Ovary (tissue), 9 donors: ENCODE measurements around the gene GRHL3. TPM values are rescaled to one million over a fixed set of nuclear protein-coding genes. Genes with fewer than 3 reads are reported as not detected.
A peak's percentile ranks its signal among the peaks of the same experiment; 100 is the strongest.
"Not testable (repeated sequence)": the region's sequence is repeated elsewhere in the genome, so short reads cannot be mapped to it uniquely, and the experiment has no call there.

Source experiments
- DNase-seq, 5 donors: peaks; one replicate each; pipeline ENCODE4 v3.0.0-alpha.2; 2019 to 2020
- H3K27ac ChIP-seq, 2 donors: fragments of 200-600 bp; one replicate each; pipeline versions ENCODE4 v1.5.1 to v1.8.0; 2019 to 2022
- H3K27me3 ChIP-seq: fragments of 200-600 bp; one replicate; pipeline ENCODE4 v1.8.0; 2022
- H3K36me3 ChIP-seq: fragments of 200-600 bp; sonication (generic); one replicate; pipeline ENCODE4 v1.5.1; 2019
- H3K4me1 ChIP-seq: one replicate; pipeline ENCODE4 v1.8.1; 2013; ENCODE audit warnings: mild to moderate bottlenecking, moderate library complexity; ENCODE audit not compliant: insufficient read depth
- H3K4me3 ChIP-seq: fragments of 200-600 bp; sonication (generic); one replicate; pipeline ENCODE4 v1.5.1; 2017
- H3K9me3 ChIP-seq, 2 donors: fragments of 200-600 bp in 1 of 2; sonication (generic) in 1 of 2; one replicate each; pipeline versions ENCODE4 v1.5.1 to v1.8.1; 2013 to 2019; ENCODE audit warnings: mild to moderate bottlenecking in 1 of 2, moderate library complexity in 1 of 2
- EP300 ChIP-seq: sonication (generic); formaldehyde crosslinking; IDR thresholded peaks from one replicate; pipeline ENCODE4 v1.6.1; 2017; ENCODE audit warnings: antibody characterized with exemption
- POLR2A ChIP-seq: fragments of 450-650 bp; IDR thresholded peaks from one replicate; pipeline ENCODE4 v1.6.1; 2017; ENCODE audit warnings: antibody characterized with exemption, mild to moderate bottlenecking, moderate library complexity
- WGBS, 3 donors: extraction: QIAGEN DNeasy Blood & Tissue Kit in 1 of 3; methylation state at CpG; one replicate each; pipeline versions ENCODE4 v1.1.5 to v1.1.7; 2013 to 2017; 5-methylcytosine and 5-hydroxymethylcytosine counted together
- intact Hi-C, 4 donors: fragments of 100-400 bp; cut with DNase I; formaldehyde crosslinking; loops; one replicate each; pipeline versions ENCODE4 v1.11.0 to v1.15.1; 2022 to 2023
- polyA plus RNA-seq, 2 donors: library from polyadenylated mRNA; stranded (reverse); fragments of 200-250 nt in 1 of 2; fragments of 350-450 nt in 1 of 2; fragmentation: Illumina TruSeq in 1 of 2; extraction: RNeasy Lipid Tissue Mini Kit (QIAGEN cat#74804) in 1 of 2; gene quantifications; one replicate each; pipeline ENCODE4 v1.2.3, GENCODE V29; 2013 to 2014
- total RNA-seq, 7 donors: library from RNA; depleted of rRNA in 2 of 7; stranded (reverse); fragments of >200 nt in 2 of 7; fragmentation: NEBNext Ultra II Directional in 3 of 7; extraction: Animal tissue kit (Norgen Biotek cat#: 25700) in 3 of 7; gene quantifications; one replicate each; pipeline versions ENCODE4 v1.1.0 to v1.2.4, GENCODE V29; 2016 to 2023
- TF ChIP-seq, protein P1 (sequence below), 3 donors: fragments of 450-650 bp in 2 of 3; fragments of 200-600 bp in 1 of 3; IDR thresholded peaks; one replicate each; pipeline versions ENCODE4 v1.5.1 to v1.8.0; 2016 to 2022; ENCODE audit warnings: antibody characterized with exemption in 3 of 3, mild to moderate bottlenecking in 1 of 3
- donor health status: DM: no; HTN: no; CAD: no; lungs with moderate emphysema.
- donor health status: DM: no; HTN: no; CAD: no.
- donor health status: Bipolar disorder and iron deficiency.
- donor health status: DM: yes; HTN: yes; CAD: no.
- donor health status: DM: no; HTN: no; CAD: no.
- donor health status: DM: yes; HTN: yes; CAD: no.

GRHL3 gene
- total and polyA plus RNA-seq, 9 donors, result 0.15 to 1.6 (median 0.48) TPM; not detected in 6

DNA sequence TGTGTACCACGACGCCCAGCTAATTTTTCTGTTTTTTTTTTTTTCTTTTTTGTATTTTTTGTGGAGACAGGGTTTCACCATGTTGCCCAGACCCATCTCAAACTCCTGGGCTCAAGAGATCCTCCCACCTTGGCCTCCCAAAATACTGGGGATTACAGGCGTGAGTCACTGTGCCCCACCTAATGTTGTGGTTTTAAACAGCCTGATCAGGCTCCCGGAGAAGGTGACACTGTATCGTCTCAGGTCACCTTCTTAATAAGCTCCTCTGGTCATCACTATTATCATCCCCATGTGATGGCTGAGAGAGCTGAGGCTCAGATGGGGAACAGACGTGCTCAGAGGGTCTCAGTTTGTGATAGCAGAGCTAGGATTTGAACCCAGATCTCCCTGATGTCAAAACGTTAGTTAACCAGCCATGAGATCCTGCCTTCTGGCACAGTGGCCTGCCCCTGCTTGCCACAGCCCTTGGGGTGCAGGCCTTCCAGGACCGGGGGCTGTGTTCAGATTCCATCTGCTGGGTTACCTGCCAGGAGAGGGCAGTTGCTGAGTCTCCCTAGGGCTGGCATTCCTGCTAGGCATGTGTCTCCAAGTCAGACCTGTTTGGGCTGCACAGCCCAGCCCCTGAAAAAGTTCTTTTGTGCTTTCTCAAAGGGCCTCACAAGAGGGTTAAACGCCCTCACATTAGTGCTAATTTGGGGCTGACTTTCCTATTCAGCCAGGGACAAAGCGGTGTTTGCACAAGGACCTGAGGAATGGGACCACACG is 32.7 kb upstream of the GRHL3 start:
- Histone ChIP-seq H3K4me3 (no peak overlapping the region), H3K27ac (no peak overlapping the region), H3K36me3 (no peaks in the 10 kb centered on the region), H3K27me3 (no peaks in the 10 kb centered on the region), H3K4me1 (no peaks in the 10 kb centered on the region), H3K9me3 (no peaks in the 10 kb centered on the region)
- DNase-seq, result no peak
- intact Hi-C loops, result no loop called here
- 82 to 86% (median 84%) methylated on average over 11 of the region's 11 CpGs for WGBS, 3 donors
- TF ChIP-seq EP300 (no peak), POLR2A (no peak)
- TF ChIP-seq, protein P1, sequence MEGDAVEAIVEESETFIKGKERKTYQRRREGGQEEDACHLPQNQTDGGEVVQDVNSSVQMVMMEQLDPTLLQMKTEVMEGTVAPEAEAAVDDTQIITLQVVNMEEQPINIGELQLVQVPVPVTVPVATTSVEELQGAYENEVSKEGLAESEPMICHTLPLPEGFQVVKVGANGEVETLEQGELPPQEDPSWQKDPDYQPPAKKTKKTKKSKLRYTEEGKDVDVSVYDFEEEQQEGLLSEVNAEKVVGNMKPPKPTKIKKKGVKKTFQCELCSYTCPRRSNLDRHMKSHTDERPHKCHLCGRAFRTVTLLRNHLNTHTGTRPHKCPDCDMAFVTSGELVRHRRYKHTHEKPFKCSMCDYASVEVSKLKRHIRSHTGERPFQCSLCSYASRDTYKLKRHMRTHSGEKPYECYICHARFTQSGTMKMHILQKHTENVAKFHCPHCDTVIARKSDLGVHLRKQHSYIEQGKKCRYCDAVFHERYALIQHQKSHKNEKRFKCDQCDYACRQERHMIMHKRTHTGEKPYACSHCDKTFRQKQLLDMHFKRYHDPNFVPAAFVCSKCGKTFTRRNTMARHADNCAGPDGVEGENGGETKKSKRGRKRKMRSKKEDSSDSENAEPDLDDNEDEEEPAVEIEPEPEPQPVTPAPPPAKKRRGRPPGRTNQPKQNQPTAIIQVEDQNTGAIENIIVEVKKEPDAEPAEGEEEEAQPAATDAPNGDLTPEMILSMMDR (IDR thresholded peaks at IDR 0.05), result no peak

DNA sequence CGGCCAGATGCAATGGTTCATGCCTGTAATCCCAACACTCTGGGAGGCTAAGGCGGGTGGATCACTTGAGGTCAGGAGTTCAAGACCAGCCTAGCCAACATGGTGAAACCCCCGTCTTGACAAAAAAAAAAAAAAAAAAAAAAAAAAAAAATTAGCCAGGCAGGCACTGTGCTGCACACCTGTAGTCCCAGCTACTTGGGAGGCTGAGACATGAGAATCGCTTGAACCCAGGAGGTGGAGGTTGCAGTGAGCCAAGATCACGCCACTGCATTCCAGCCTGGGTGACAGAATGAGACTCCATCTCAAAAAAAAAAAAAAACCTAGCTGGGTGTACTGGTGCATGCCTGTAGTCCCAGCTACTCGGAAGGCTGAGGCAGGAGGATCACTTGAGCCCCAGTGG is 31.4 kb upstream of the GRHL3 start:
- H3K4me1 ChIP-seq, H3K4me3 ChIP-seq, H3K36me3 ChIP-seq, intact Hi-C loops, H3K27me3 ChIP-seq, H3K27ac ChIP-seq, H3K9me3 ChIP-seq, DNase-seq: not testable (repeated sequence)
- WGBS, 3 donors, result 87 to 91% (median 89%) methylated on average over 6 of the region's 6 CpGs

DNA sequence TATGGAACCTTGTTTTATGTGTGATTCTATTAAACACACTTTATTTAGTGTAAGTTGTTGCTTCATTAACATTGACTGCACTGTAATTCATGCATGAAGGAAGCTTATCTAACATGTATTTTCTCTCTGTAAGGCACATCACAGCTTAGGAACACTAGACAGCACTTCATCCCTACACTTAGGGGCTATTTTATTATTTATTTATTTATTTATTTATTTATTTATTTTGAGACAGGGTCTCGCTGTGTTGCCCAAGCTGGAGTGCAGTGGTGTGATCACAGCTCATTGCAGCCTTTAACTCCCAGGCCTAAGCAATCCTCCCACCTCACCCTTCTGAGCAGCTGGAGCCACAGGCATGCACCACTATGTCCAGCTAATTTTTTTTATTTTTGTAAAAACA is 30.7 kb upstream of the GRHL3 start:
- no peaks in the 10 kb centered on the region for H3K36me3 ChIP-seq
- H3K9me3 ChIP-seq, result no peaks in the 10 kb centered on the region
- no peak overlapping the region for H3K27ac ChIP-seq
- intact Hi-C loops, result no loop called here
- no peaks in the 10 kb centered on the region for H3K4me1 ChIP-seq
- no peak for TF ChIP-seq POLR2A
- TF ChIP-seq EP300, result no peak
- TF ChIP-seq, protein P1 (IDR thresholded peaks at IDR 0.05), result no peak
- DNase-seq, result no peak
- WGBS, 3 donors, result 83 to 95% (median 90%) methylated on average over 1 of the region's 1 CpG
- H3K4me3 ChIP-seq, result no peak overlapping the region
- no peaks in the 10 kb centered on the region for H3K27me3 ChIP-seq

DNA sequence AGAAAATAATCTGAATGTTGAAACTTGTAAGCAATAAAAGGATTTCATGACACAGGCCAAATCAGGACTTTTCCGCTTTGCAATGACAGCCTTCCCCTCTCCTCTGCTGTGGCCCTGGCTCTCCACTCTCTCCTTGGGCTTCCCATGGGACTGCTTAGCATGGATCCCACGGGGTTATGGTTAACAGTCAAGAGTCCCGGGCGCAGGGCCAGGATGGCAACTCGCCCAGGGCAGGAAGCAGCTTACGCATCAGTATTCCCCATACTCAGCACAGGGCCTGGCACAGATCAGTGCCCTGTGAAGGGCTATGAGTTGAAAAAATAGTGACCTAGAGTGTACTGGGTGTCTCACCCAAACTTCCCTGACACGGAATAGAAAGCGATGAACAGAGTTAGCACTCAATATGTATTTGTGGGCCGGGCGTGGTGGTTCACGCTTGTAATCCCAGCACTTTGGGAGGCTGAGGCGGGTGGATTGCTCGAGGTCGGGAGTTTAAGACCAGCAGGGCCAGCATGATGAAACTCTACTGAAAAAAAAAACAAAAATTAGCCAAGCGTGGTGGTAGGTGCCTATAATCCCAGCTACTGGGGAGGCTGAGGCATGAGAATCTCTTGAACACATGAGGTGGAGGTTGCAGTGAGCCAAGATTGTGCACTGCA is 29.1 kb upstream of the GRHL3 start:
- Histone ChIP-seq H3K4me1 (no peaks in the 10 kb centered on the region), H3K4me3 (no peak overlapping the region), H3K27ac (no peak overlapping the region), H3K27me3 (no peaks in the 10 kb centered on the region), H3K9me3 (no peaks in the 10 kb centered on the region), H3K36me3 (no peaks in the 10 kb centered on the region)
- WGBS, 3 donors, result 60 to 65% (median 64%) methylated on average over 15 of the region's 15 CpGs
- intact Hi-C loops, result no loop called here
- peak in 4 of 5 donors; percentile 39 to 59 (median 46) for DNase-seq
- TF ChIP-seq POLR2A, result no peak
- no peak for TF ChIP-seq EP300
- TF ChIP-seq, protein P1 (IDR thresholded peaks at IDR 0.05), result no peak

DNA sequence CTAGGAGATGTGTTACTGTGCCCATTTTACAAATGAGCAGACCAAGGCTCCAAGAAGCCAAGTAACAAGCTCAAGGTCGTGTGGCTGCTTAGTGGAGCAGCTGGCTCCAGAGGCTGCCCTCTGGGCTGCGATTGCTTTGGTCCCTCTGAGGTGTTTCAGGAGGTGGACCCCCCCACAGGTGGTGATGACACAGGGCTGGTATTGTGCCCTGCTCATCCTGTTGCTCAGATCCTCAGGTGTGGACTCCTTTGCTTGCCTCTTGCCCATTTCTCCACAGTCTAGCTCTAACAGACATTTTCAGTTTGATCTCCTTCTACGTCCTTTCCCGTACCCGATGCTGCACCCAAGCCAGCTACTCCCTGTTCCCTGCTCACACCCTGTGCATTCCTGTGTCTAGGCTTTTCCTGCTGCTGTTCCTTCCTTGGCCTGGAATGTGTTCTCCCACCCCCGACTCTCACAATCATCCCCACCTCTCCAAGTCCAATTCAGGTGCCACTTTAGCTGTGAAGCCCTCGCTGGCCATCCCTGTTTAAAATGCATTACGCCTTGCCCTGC is 28.1 kb upstream of the GRHL3 start:
- intact Hi-C loops, result no loop called here
- H3K4me1 ChIP-seq, result no peaks in the 10 kb centered on the region
- no peaks in the 10 kb centered on the region for H3K36me3 ChIP-seq
- TF ChIP-seq EP300 (no peak), POLR2A (no peak)
- TF ChIP-seq, protein P1 (IDR thresholded peaks at IDR 0.05), result no peak
- no peak for DNase-seq
- no peak overlapping the region for H3K4me3 ChIP-seq
- H3K27ac ChIP-seq, result no peak overlapping the region
- H3K27me3 ChIP-seq, result no peaks in the 10 kb centered on the region
- WGBS, 3 donors, result 75 to 82% (median 80%) methylated on average over 8 of the region's 8 CpGs
- H3K9me3 ChIP-seq, result no peaks in the 10 kb centered on the region
